ENCODE results near the gene CDK6. TPM values are rescaled to one million over a fixed set of nuclear protein-coding genes. Genes with fewer than 3 reads are reported as not detected.
A peak's percentile ranks its signal among the peaks of the same experiment; 100 is the strongest.

The CDK6 gene
- total RNA-seq, 1 experiment from 2014 or later: 124 TPM

DNA sequence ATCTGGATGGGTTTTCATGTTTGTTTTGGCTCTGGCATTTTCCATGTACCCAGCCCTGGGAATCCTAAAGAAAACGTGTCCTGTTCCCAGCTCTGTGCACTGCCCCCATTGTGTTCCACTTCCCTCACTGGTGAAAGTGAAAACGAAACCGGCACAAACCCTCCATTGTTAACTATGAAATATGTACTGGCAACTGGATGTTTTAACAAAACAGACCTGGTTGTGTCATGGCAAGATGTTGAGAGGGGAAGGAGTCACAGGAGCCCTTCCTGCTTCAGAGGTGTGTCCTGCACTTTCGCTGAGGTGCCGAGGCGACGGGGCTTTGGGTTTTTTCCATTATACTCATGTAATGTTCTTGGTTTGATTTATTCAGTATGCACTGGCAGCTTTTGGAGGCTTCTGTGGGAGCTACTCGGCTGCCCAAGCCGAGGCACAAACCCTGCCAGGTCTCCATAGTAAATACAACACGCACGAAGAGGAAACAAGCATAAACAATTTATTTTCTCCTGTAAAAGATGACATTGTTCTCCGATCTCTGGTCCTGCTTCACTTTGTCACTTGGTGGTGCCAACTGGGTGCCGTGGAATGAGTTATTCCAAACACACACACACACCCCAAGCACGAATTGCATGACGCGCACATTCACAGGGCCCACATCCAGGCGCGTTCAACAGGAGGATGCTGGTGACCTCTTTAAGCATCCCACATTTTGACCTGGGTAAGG is 118.2 kb downstream of the CDK6 start:
- Mint-ChIP-seq H3K9me3 (ENCODE audit: unreplicated experiment) (no peaks in the 10 kb centered on the region), H3K4me3 (ENCODE audit: unreplicated experiment) (peak overlapping the region; percentile 81), H3K4me1 (ENCODE audit: insufficient read depth, unreplicated experiment) (peaks cover 28% of the 10 kb centered on the region), H3K36me3 (ENCODE audit: insufficient read depth, unreplicated experiment) (peaks cover 17% of the 10 kb centered on the region), H3K27me3 (ENCODE audit: insufficient read depth, unreplicated experiment) (no peaks in the 10 kb centered on the region), H3K27ac (ENCODE audit: low read depth, unreplicated experiment) (peak overlapping the region; percentile 96)
- TF ChIP-seq, protein P1, sequence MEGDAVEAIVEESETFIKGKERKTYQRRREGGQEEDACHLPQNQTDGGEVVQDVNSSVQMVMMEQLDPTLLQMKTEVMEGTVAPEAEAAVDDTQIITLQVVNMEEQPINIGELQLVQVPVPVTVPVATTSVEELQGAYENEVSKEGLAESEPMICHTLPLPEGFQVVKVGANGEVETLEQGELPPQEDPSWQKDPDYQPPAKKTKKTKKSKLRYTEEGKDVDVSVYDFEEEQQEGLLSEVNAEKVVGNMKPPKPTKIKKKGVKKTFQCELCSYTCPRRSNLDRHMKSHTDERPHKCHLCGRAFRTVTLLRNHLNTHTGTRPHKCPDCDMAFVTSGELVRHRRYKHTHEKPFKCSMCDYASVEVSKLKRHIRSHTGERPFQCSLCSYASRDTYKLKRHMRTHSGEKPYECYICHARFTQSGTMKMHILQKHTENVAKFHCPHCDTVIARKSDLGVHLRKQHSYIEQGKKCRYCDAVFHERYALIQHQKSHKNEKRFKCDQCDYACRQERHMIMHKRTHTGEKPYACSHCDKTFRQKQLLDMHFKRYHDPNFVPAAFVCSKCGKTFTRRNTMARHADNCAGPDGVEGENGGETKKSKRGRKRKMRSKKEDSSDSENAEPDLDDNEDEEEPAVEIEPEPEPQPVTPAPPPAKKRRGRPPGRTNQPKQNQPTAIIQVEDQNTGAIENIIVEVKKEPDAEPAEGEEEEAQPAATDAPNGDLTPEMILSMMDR (IDR thresholded peaks at IDR 0.05; ENCODE audit: unreplicated experiment): no peak
- peak; percentile 83 for DNase-seq (ENCODE audit: unreplicated experiment)
- ChIA-PET POLR2A (interaction anchor here (0.5 to 2.0 kb wide), 18 partner anchors 11 to 285 kb away, joined by 3 to 21 read pairs (median 4); partner anchors contain the start of gene CDK6), CTCF (interaction anchor here (0.6 to 1.6 kb wide), 9 partner anchors 15 to 444 kb away, joined by 3 to 5 read pairs (median 3); no protein-coding TSS in a partner anchor)
- no TSS peak for BruUV-seq (replicated peaks)
- intact Hi-C loops (cut with micrococcal nuclease): no loop called here

DNA sequence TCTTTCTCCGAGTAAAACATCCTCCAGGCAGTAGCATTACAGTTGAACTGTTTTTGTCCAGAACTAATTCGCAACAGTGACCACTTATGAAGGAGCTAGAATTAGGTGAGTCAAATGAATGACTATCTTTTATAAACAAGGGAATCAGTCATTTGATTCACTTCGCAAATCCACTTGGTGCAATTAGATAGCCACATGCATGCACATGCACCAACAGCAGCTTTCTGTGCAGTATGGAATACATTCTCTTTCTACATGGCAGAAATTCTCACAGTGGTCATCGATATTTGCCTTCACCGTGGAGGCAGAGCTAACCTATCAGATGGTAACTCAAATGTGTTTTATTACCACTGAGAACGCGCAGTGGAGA is 118.8 kb downstream of the CDK6 start:
- DNase-seq (ENCODE audit: unreplicated experiment): no peak
- CTCF ChIA-PET: interaction anchor here (0.6 to 1.6 kb wide), 9 partner anchors 15 to 269 kb away, joined by 3 to 8 read pairs (median 3); no protein-coding TSS in a partner anchor
- POLR2A ChIA-PET: interaction anchor here (0.5 to 2.0 kb wide), 15 partner anchors 11 to 286 kb away, joined by 3 to 21 read pairs (median 5); partner anchors contain the start of gene CDK6
- Mint-ChIP-seq H3K36me3 (ENCODE audit: insufficient read depth, unreplicated experiment) (peaks cover 17% of the 10 kb centered on the region), H3K9me3 (ENCODE audit: unreplicated experiment) (no peaks in the 10 kb centered on the region), H3K4me3 (ENCODE audit: unreplicated experiment) (peak overlapping the region; percentile 81), H3K27me3 (ENCODE audit: insufficient read depth, unreplicated experiment) (no peaks in the 10 kb centered on the region), H3K27ac (ENCODE audit: low read depth, unreplicated experiment) (peak overlapping the region; percentile 96), H3K4me1 (ENCODE audit: insufficient read depth, unreplicated experiment) (peaks cover 25% of the 10 kb centered on the region)
- no TSS peak for BruUV-seq (replicated peaks)
- TF ChIP-seq, protein P1 (IDR thresholded peaks at IDR 0.05; ENCODE audit: unreplicated experiment): no peak
- intact Hi-C loops (cut with micrococcal nuclease): no loop called here

DNA sequence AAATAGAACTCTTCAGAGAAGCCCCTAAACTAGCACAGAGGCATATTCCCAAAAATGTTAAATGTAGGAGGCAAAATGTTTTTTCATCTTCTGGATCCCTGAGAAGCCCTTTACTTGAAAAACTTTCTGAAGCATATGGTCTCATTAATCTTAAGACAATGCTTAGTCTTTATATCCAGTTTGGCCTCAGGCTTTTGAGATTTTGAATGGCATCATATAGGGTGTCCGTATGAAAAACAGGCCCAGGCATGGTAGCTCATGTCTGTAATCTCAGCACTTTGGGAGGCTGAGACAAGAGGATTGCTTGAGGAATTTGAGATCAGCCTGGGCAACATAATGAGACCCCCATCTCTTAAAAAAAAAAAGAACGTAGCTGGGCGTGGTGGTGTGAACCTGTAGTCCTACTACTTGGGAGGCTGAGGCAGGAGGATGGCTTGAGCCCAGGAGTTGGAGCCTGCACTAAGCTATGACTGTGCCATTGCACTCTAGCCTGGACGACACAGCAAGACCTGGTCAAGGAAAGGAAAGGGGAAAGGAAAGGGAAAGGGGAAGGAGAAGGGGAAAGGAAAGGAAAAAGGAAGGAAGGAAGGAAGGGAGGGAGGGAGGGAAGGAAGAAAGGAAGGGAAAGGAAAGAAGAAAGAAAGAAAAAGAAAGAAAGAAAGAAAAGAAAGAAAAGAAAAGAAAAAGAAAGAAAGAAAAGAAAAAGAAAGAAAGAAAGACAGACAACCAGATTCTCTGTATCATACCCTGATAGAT is 119.4 kb downstream of the CDK6 start:
- POLR2A ChIA-PET: interaction anchor here (0.8 to 2.0 kb wide), 13 partner anchors 12 to 121 kb away, joined by 4 to 21 read pairs (median 5); partner anchors contain the start of gene CDK6
- H3K4me1 Mint-ChIP-seq (ENCODE audit: insufficient read depth, unreplicated experiment): peaks cover 21% of the 10 kb centered on the region
- no peaks in the 10 kb centered on the region for H3K9me3 Mint-ChIP-seq (ENCODE audit: unreplicated experiment)
- BruUV-seq (replicated peaks): no TSS peak
- H3K27ac Mint-ChIP-seq (ENCODE audit: low read depth, unreplicated experiment): peak overlapping the region; percentile 96
- CTCF ChIA-PET: interaction anchor here (0.6 to 1.6 kb wide), 4 partner anchors 14 to 119 kb away, joined by 3 to 8 read pairs (median 5); no protein-coding TSS in a partner anchor
- intact Hi-C loops (cut with micrococcal nuclease): no loop called here
- TF ChIP-seq, protein P1 (IDR thresholded peaks at IDR 0.05; ENCODE audit: unreplicated experiment): no peak
- peak overlapping the region; percentile 81 for H3K4me3 Mint-ChIP-seq (ENCODE audit: unreplicated experiment)
- no peak for DNase-seq (ENCODE audit: unreplicated experiment)
- H3K27me3 Mint-ChIP-seq (ENCODE audit: insufficient read depth, unreplicated experiment): no peaks in the 10 kb centered on the region
- H3K36me3 Mint-ChIP-seq (ENCODE audit: insufficient read depth, unreplicated experiment): peaks cover 17% of the 10 kb centered on the region

DNA sequence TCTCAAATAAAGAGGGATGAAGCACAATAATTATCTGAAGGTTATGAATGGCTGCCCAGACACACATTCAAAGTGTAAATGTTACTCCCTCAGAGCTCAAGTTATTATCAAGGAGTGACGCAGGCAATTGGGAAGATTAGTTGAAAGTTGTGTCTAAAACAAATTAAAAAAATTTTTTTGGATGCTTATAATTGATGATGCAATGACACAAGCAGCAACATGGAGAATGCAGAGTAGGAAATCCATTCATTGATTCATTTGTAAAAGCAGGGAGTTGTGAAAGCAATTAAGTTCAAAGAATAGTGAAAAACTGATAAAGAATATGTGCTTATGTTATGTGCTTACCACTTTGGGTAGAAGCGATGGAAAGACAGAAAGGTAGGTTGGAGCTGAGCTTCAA is 120.4 kb downstream of the CDK6 start:
- H3K4me1 Mint-ChIP-seq (ENCODE audit: insufficient read depth, unreplicated experiment): peaks cover 21% of the 10 kb centered on the region
- no peaks in the 10 kb centered on the region for H3K9me3 Mint-ChIP-seq (ENCODE audit: unreplicated experiment)
- peaks cover 17% of the 10 kb centered on the region for H3K36me3 Mint-ChIP-seq (ENCODE audit: insufficient read depth, unreplicated experiment)
- no TSS peak for BruUV-seq (replicated peaks)
- H3K27ac Mint-ChIP-seq (ENCODE audit: low read depth, unreplicated experiment): no peak overlapping the region
- no peak for DNase-seq (ENCODE audit: unreplicated experiment)
- TF ChIP-seq, protein P1 (IDR thresholded peaks at IDR 0.05; ENCODE audit: unreplicated experiment): no peak
- H3K4me3 Mint-ChIP-seq (ENCODE audit: unreplicated experiment): no peak overlapping the region
- intact Hi-C loops (cut with micrococcal nuclease): no loop called here
- CTCF ChIA-PET: interaction anchor here (1.3 kb wide), 1 partner anchor 117 kb away, joined by 4 read pairs; no protein-coding TSS in a partner anchor
- no peaks in the 10 kb centered on the region for H3K27me3 Mint-ChIP-seq (ENCODE audit: insufficient read depth, unreplicated experiment)
- POLR2A ChIA-PET: interaction anchor here (0.7 to 2.1 kb wide), 4 partner anchors 9 to 187 kb away, joined by 3 to 5 read pairs (median 4); partner anchors contain the start of gene RBM48
